Duodenal mucosa (tissue), 2 donors: ENCODE data around the gene DROSHA.

ENCODE experiments used
- H3K27ac ChIP-seq: one replicate; pipeline ENCODE4 v1.7.0; 2013; ENCODE audit warnings: low read depth, low read length
- H3K27me3 ChIP-seq, 2 donors: one replicate each; pipeline ENCODE4 v1.7.0; 2013; ENCODE audit warnings: low read length in 2 of 2, control low read depth in 1 of 2; ENCODE audit not compliant: insufficient read depth in 2 of 2, control insufficient read depth in 1 of 2
- H3K36me3 ChIP-seq, 2 donors: one replicate each; pipeline ENCODE4 v1.7.0; 2013; ENCODE audit warnings: low read length in 2 of 2, control low read depth in 1 of 2; ENCODE audit not compliant: insufficient read depth in 2 of 2, control insufficient read depth in 1 of 2
- H3K4me1 ChIP-seq, 2 donors: one replicate each; pipeline ENCODE4 v1.7.0; 2013; ENCODE audit warnings: low read length in 2 of 2, control low read depth in 1 of 2; ENCODE audit not compliant: insufficient read depth in 2 of 2, control insufficient read depth in 1 of 2
- H3K4me3 ChIP-seq, 2 donors: one replicate each; pipeline ENCODE4 v1.7.0; 2013; ENCODE audit warnings: low read length in 2 of 2, low read depth in 1 of 2
- H3K9ac ChIP-seq, 2 donors: one replicate each; pipeline ENCODE4 v1.7.0; 2013; ENCODE audit warnings: low read length in 2 of 2, low read depth in 1 of 2
- H3K9me3 ChIP-seq, 2 donors: one replicate each; pipeline ENCODE4 v1.7.0; 2013; ENCODE audit warnings: low read length in 2 of 2, control low read depth in 1 of 2; ENCODE audit not compliant: control insufficient read depth in 1 of 2

Gene DROSHA

GRCh38 chr5:31427724-31428309 is 104.1 kb downstream of the DROSHA start:
- H3K27ac ChIP-seq = no peak overlapping the region
- H3K4me3 ChIP-seq = no peak overlapping the region
- H3K9ac ChIP-seq = no peak overlapping the region
- H3K36me3 ChIP-seq = peaks cover 7 to 10% of the 10 kb centered on the region in 2 donors
- H3K27me3 ChIP-seq = no peaks in the 10 kb centered on the region
- no peaks in the 10 kb centered on the region for H3K4me1 ChIP-seq
- H3K9me3 ChIP-seq = no peaks in the 10 kb centered on the region

DNA sequence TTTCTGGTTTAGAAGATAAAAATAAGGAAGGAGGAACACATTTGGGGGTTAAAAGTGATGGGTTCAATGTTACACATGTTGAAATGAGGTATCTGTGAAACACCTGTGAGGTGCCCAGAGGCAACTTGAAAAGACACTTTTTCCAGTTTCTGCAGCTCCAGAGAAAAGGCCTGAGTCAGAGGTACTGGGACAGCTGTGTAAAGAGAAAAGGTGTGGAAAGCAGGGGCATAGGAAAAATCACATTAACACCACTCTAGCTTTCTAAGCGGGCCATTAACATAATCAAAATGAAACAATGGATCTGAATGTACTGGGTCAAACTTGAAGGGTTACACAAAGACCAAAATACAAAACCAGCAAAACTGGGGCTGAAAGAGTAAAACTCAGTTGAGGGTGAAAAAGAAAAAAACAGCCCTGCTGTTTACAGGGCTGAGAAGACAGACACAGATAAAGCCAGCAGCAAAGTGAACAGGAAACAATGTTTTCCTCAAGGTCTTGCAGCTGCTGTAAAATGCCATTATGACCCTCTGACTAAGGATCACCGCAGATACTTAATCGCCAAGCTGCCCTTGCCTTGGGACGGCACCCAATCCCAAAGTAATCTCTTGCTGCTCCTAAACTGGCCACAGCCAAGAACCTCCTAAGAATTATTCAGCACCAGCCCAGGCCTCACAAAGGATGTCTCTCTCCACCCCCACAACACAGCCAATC is 104.7 kb downstream of the DROSHA start:
- peaks cover 10 to 11% of the 10 kb centered on the region in 2 donors for H3K36me3 ChIP-seq
- H3K4me1 ChIP-seq = no peaks in the 10 kb centered on the region
- no peaks in the 10 kb centered on the region for H3K27me3 ChIP-seq

GRCh38 chr5:31421806-31422586 is 109.9 kb downstream of the DROSHA start:
- H3K36me3 ChIP-seq = peaks cover 26 to 42% of the 10 kb centered on the region in 2 donors
- no peaks in the 10 kb centered on the region for H3K9me3 ChIP-seq
- no peaks in the 10 kb centered on the region for H3K27me3 ChIP-seq
- no peaks in the 10 kb centered on the region for H3K4me1 ChIP-seq
- H3K27ac ChIP-seq = no peak overlapping the region
- H3K9ac ChIP-seq = no peak overlapping the region
- H3K4me3 ChIP-seq = no peak overlapping the region

More for the DNA sequence above, 104.7 kb downstream of the DROSHA start:
- no peak overlapping the region for H3K27ac ChIP-seq
- H3K9ac ChIP-seq = no peak overlapping the region
- H3K9me3 ChIP-seq = no peaks in the 10 kb centered on the region
- no peak overlapping the region for H3K4me3 ChIP-seq

GRCh38 chr5:31417512-31417911 is 114.4 kb downstream of the DROSHA start:
- H3K27ac ChIP-seq = no peak overlapping the region
- no peaks in the 10 kb centered on the region for H3K27me3 ChIP-seq
- no peak overlapping the region for H3K4me3 ChIP-seq
- no peaks in the 10 kb centered on the region for H3K9me3 ChIP-seq
- H3K9ac ChIP-seq = no peak overlapping the region
- H3K4me1 ChIP-seq = no peaks in the 10 kb centered on the region
- peaks cover 40 to 58% of the 10 kb centered on the region in 2 donors for H3K36me3 ChIP-seq

DNA sequence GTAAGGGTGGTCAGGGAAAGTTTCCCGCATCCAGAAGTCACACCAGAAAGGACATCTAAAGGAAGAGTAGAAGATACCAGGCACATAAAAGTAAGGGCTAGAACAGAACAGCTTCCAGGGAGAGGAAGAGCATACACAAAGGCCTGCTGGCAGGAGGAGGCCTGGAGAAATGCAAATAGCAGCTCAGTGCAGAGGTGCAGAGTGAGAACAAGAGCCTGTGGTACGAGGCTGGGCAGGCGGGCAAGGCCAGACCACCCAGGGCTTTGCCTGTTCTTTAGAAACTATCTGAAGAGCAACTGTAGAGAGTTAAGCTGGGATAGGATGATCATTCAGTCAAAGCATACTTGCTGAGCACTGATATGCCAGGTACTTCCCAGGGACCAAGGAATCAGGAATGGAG is 115.3 kb downstream of the DROSHA start:
- Histone ChIP-seq H3K36me3 (peaks cover 40 to 54% of the 10 kb centered on the region in 2 donors), H3K4me3 (no peak overlapping the region), H3K4me1 (no peaks in the 10 kb centered on the region), H3K9ac (no peak overlapping the region), H3K9me3 (no peaks in the 10 kb centered on the region), H3K27me3 (no peaks in the 10 kb centered on the region), H3K27ac (no peak overlapping the region)

DNA sequence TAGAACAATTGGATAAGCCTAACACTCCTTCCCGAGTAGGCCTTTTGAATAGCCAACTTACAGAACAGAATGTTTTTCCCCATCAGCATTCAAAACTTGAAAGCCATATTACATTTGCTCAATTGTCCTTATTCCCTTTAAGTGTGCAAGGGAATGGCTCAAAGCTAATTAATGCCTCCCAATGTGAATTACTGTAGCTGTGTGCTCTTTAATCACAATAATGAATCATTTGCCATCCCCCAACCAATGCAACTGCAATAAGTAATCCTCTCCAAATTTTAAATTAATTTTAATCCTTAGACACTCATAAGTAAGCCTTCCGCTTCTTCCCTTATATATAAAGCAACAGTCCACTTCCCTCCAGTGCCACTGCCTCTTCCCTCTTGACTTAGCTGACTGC is 115.9 kb downstream of the DROSHA start:
- no peak overlapping the region for H3K9ac ChIP-seq
- no peaks in the 10 kb centered on the region for H3K9me3 ChIP-seq
- H3K27me3 ChIP-seq = no peaks in the 10 kb centered on the region
- no peak overlapping the region for H3K4me3 ChIP-seq
- H3K36me3 ChIP-seq = peaks cover 38 to 55% of the 10 kb centered on the region in 2 donors
- no peaks in the 10 kb centered on the region for H3K4me1 ChIP-seq
- no peak overlapping the region for H3K27ac ChIP-seq

DNA sequence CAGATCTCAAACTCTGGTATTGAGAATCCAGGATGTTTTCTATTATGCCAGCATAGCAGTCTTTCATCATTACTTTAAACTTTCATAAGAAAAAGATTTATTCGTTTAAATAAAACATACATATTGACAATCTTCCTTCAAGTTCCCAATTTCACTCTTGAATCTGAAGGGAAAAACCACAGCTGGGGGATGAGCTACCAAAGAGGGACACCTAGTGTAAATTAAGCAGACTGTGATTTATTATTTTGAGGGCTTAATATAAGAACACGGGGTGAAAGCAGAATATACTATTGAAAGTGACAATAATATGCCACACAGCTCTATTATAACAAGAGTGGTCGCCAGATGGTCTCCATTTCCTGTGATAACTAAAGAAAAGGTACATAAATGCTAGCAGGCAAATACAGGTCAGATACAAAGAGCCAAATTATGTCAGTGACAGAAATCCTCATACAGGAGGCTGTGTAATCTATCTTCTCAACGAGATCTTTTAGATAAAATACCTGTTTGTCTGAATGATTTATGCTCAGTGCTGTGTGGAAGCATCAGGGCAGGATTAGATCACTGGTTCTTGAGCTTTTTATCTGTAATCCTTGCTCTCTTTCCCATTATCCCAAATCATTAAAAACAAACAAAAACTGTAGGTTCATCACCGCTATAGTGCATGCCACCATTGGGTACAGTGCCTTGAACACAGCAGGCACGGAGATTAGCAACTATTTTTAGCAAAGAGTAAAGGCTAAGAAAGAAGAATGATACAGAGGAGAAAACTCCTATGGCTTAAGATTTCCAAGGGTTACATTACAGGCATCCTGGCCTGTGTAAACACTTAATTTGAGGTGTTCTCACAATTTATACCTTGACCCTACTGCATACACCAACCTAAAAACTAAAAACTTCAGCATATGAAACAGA is 116.6 kb downstream of the DROSHA start:
- Histone ChIP-seq H3K27ac (no peak overlapping the region), H3K27me3 (no peaks in the 10 kb centered on the region), H3K4me3 (no peak overlapping the region), H3K9me3 (no peaks in the 10 kb centered on the region), H3K36me3 (peaks cover 38 to 54% of the 10 kb centered on the region in 2 donors), H3K9ac (no peak overlapping the region), H3K4me1 (no peaks in the 10 kb centered on the region)

DNA sequence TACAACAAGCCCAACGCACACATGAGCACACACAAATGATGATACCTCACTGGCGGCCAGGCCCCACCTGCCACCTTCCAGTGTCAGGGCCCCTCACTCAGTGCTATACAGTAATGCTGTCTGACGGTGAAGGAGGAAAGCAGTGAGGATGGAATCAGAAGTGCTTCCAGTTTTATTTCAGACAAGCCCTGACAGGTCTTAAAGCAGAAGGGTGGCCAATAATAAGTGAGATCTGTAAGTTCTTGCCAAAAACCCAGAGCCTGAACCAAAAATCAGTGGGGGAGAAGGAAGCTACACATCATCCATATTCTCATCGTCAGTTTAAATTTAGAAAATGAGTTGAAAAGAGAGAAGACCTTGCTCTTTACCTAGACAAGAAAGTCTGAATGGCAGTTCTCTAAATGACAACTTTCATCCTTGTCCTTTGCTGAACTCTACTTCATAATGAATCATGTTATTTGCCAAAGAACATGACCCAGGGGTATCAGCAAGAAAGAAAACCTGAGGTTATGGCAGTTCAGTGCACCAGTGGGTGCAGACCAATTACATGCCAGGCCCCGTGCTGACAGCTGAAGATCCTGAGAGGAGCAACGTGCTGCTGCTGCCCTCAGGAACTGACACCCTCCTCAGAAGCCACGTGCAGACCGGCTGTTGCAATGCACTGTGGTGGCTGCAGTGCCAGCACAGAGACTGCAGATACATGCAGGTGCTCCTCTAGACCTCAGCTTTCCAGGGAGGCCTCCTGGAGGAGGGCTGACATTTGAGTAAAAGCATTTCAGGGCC is 118.7 kb downstream of the DROSHA start:
- H3K27ac ChIP-seq = no peak overlapping the region
- no peaks in the 10 kb centered on the region for H3K9me3 ChIP-seq
- H3K27me3 ChIP-seq = no peaks in the 10 kb centered on the region
- H3K9ac ChIP-seq = no peak overlapping the region
- H3K4me3 ChIP-seq = no peak overlapping the region
- peaks cover 32 to 49% of the 10 kb centered on the region in 2 donors for H3K36me3 ChIP-seq
- H3K4me1 ChIP-seq = no peaks in the 10 kb centered on the region

GRCh38 chr5:31412324-31412723 is 119.6 kb downstream of the DROSHA start:
- Histone ChIP-seq H3K27ac (no peak overlapping the region), H3K36me3 (peaks cover 25 to 41% of the 10 kb centered on the region in 2 donors), H3K4me3 (no peak overlapping the region), H3K9me3 (no peaks in the 10 kb centered on the region), H3K4me1 (no peaks in the 10 kb centered on the region), H3K9ac (no peak overlapping the region), H3K27me3 (no peaks in the 10 kb centered on the region)
